Caco-2 (cell line): ENCODE results near the gene TEKT2. TPM values are rescaled to one million over a fixed set of nuclear protein-coding genes. Genes with fewer than 3 reads are reported as not detected.

Experiments used
- BruUV-seq: library from RNA; stranded (reverse); fragments of 400-500 nt; replicated peaks from 2 replicates; lab custom pipeline; 2021; lab: Mats Ljungman, UMichigan
- CTCF ChIA-PET: fragments of 300-600 bp; sonication (Branson Sonifier 250); formaldehyde crosslinking; loops from one replicate; lab custom pipeline; 2022; ENCODE audit warnings: antibody characterized with exemption; lab: Charles Lee
- POLR2A ChIA-PET: fragments of 300-600 bp; sonication (Branson Sonifier 250); formaldehyde crosslinking; loops from one replicate; lab custom pipeline; 2022; ENCODE audit warnings: antibody characterized with exemption; lab: Charles Lee
- DNase-seq, 2 experiments: peaks; one replicate each; pipeline versions ENCODE4 v3.0.0 to v3.0.0-alpha.2; 2020 to 2022
- H3K27me3 ChIP-seq: replicated peaks from 2 replicates; pipeline ENCODE4 v1.6.0; 2011; ENCODE audit warnings: low read length; ENCODE audit not compliant: control insufficient read depth, insufficient read depth
- H3K36me3 ChIP-seq: 2 replicates; pipeline ENCODE4 v1.5.1; 2011; ENCODE audit warnings: low read length; ENCODE audit not compliant: control insufficient read depth, insufficient read depth
- H3K4me1 ChIP-seq: fragments of 250-450 bp; sonication (Bioruptor Pico); 2 replicates; pipeline ENCODE4 v1.5.1; 2020; ENCODE audit warnings: mild to moderate bottlenecking
- H3K4me3 ChIP-seq: 2 replicates; pipeline ENCODE4 v1.5.1; 2011; ENCODE audit warnings: low read depth, mild to moderate bottlenecking, control low read depth, low read length
- H3K9me3 ChIP-seq: fragments of 250-450 bp; sonication (Bioruptor Pico); 2 replicates; pipeline ENCODE4 v1.5.1; 2020; ENCODE audit warnings: mild to moderate bottlenecking, moderate library complexity
- H3K27ac Mint-ChIP-seq: one replicate; pipeline ENCODE4 v1.8.0; 2022; ENCODE audit warnings: mixed read lengths; ENCODE audit not compliant: unreplicated experiment
- H3K27me3 Mint-ChIP-seq: one replicate; pipeline ENCODE4 v1.8.0; 2022; ENCODE audit warnings: mixed read lengths; ENCODE audit not compliant: insufficient read depth, unreplicated experiment
- H3K36me3 Mint-ChIP-seq: one replicate; pipeline ENCODE4 v1.8.0; 2022; ENCODE audit warnings: mild to moderate bottlenecking, mixed read lengths; ENCODE audit not compliant: insufficient read depth, unreplicated experiment
- H3K4me1 Mint-ChIP-seq: one replicate; pipeline ENCODE4 v1.8.0; 2022; ENCODE audit warnings: low read depth, mixed read lengths; ENCODE audit not compliant: unreplicated experiment
- H3K4me3 Mint-ChIP-seq: one replicate; pipeline ENCODE4 v1.8.0; 2022; ENCODE audit warnings: mild to moderate bottlenecking, moderate library complexity, mixed read lengths; ENCODE audit not compliant: unreplicated experiment
- H3K9me3 Mint-ChIP-seq: one replicate; pipeline ENCODE4 v1.8.0; 2022; ENCODE audit warnings: mixed read lengths; ENCODE audit not compliant: unreplicated experiment
- intact Hi-C: fragments of 100-400 bp; cut with micrococcal nuclease; formaldehyde crosslinking; loops from one replicate; pipeline ENCODE4 v1.10.0; 2022; ENCODE audit not compliant: unreplicated experiment
- total RNA-seq: library from RNA; stranded (reverse); gene quantifications from 2 replicates; pipeline ENCODE4 v1.2.3, GENCODE V29; 2022
- TF ChIP-seq, protein P1 (sequence below), 2 experiments: fragments of 200-600 bp in 1 of 2; IDR thresholded peaks; 1 replicate in 1 of 2; 2 replicates in 1 of 2; pipeline versions ENCODE4 v1.5.1 to v1.8.0; 2011 to 2022; ENCODE audit warnings: antibody characterized with exemption in 1 of 2, control low read depth in 1 of 2, inconsistent platforms in 1 of 2, low read depth in 1 of 2, low read length in 1 of 2, mild to moderate bottlenecking in 1 of 2, moderate library complexity in 1 of 2; ENCODE audit not compliant: insufficient read depth in 1 of 2, severe bottlenecking in 1 of 2, unreplicated experiment in 1 of 2

Gene TEKT2
- total RNA-seq, 1 experiment from 2014 or later: not detected

DNA sequence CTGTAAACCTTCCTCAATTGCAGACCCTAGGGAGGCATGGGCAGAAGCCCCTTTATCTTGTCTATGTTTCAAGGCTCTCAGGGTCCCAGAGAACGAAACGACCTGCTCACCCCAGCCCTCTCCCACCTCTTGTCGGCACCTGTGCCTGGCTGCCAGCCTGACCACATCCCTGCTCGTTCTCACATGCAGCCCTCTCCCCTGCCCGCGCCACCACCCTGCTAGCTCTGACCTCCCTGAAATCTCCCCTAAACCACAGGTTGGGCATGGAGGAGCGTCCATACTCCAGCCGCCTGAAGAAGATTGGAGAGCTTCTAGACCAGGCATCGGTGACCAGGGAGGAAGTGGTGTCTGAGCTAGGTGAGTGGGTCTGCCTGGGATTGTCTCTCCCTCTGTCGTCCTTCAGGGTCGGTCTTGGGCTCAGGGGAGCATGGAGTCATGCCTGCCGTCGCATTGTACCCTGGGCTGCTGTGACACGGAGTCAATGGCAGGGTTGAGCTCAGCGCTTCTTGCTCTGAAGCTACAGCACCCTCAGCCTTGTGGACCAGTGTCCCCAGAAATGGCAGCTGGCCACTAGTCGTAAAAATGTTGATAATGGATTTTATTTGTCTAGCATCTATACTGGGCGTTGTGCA lies 8.4 kb downstream of the TEKT2 start:
- peaks cover 18% of the 10 kb centered on the region for H3K36me3 Mint-ChIP-seq
- no peak overlapping the region for H3K4me3 ChIP-seq
- H3K4me1 Mint-ChIP-seq: no peaks in the 10 kb centered on the region
- ChIA-PET CTCF (no interaction called here), POLR2A (no interaction called here)
- H3K27me3 ChIP-seq: no peaks in the 10 kb centered on the region
- DNase-seq: no peak
- H3K9me3 Mint-ChIP-seq: no peaks in the 10 kb centered on the region
- H3K36me3 ChIP-seq: no peaks in the 10 kb centered on the region; the same call in 1 of the 2 replicates
- H3K9me3 ChIP-seq: no peaks in the 10 kb centered on the region
- TF ChIP-seq, protein P1, sequence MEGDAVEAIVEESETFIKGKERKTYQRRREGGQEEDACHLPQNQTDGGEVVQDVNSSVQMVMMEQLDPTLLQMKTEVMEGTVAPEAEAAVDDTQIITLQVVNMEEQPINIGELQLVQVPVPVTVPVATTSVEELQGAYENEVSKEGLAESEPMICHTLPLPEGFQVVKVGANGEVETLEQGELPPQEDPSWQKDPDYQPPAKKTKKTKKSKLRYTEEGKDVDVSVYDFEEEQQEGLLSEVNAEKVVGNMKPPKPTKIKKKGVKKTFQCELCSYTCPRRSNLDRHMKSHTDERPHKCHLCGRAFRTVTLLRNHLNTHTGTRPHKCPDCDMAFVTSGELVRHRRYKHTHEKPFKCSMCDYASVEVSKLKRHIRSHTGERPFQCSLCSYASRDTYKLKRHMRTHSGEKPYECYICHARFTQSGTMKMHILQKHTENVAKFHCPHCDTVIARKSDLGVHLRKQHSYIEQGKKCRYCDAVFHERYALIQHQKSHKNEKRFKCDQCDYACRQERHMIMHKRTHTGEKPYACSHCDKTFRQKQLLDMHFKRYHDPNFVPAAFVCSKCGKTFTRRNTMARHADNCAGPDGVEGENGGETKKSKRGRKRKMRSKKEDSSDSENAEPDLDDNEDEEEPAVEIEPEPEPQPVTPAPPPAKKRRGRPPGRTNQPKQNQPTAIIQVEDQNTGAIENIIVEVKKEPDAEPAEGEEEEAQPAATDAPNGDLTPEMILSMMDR (IDR thresholded peaks at IDR 0.05; ENCODE audit: insufficient read depth in 1 of 2, low read depth in 1 of 2, low read length in 1 of 2, severe bottlenecking in 1 of 2, unreplicated experiment in 1 of 2): no peak
- H3K27me3 Mint-ChIP-seq: no peaks in the 10 kb centered on the region
- no TSS peak for BruUV-seq
- intact Hi-C loops: no loop called here
- H3K4me1 ChIP-seq: no peaks in the 10 kb centered on the region
- H3K27ac Mint-ChIP-seq: no peak overlapping the region
- H3K4me3 Mint-ChIP-seq: no peak overlapping the region

DNA sequence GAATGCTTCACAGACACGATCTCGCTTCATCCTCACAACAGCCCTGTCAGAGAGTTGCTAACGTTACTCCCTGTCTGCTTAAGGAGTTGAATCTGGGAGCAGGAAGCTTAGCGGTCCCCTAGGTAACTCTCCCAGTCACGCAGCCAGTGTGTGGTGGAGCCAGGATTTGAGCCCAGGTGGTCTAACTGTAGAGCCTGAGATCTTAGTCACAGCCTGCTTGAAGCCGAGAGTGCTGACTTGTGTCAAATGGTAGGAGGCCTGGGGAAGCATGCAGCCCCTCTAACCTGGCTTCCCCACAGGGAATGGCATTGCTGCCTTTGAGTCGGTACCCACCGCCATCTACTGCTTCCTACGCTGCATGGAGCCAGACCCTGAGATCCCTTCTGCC lies 8.9 kb downstream of the TEKT2 start:
- Mint-ChIP-seq H3K27me3 (no peaks in the 10 kb centered on the region), H3K27ac (no peak overlapping the region), H3K4me1 (no peaks in the 10 kb centered on the region), H3K9me3 (no peaks in the 10 kb centered on the region), H3K4me3 (no peak overlapping the region), H3K36me3 (peaks cover 18% of the 10 kb centered on the region)
- no peaks in the 10 kb centered on the region; the same call in 1 of the 2 replicates for H3K36me3 ChIP-seq
- H3K4me3 ChIP-seq: no peak overlapping the region
- ChIA-PET CTCF (no interaction called here), POLR2A (no interaction called here)
- no peaks in the 10 kb centered on the region for H3K9me3 ChIP-seq
- intact Hi-C loops: no loop called here
- no peak for DNase-seq
- BruUV-seq: no TSS peak
- no peaks in the 10 kb centered on the region for H3K4me1 ChIP-seq
- TF ChIP-seq, protein P1 (IDR thresholded peaks at IDR 0.05; ENCODE audit: insufficient read depth in 1 of 2, low read depth in 1 of 2, low read length in 1 of 2, severe bottlenecking in 1 of 2, unreplicated experiment in 1 of 2): no peak
- no peaks in the 10 kb centered on the region for H3K27me3 ChIP-seq

DNA sequence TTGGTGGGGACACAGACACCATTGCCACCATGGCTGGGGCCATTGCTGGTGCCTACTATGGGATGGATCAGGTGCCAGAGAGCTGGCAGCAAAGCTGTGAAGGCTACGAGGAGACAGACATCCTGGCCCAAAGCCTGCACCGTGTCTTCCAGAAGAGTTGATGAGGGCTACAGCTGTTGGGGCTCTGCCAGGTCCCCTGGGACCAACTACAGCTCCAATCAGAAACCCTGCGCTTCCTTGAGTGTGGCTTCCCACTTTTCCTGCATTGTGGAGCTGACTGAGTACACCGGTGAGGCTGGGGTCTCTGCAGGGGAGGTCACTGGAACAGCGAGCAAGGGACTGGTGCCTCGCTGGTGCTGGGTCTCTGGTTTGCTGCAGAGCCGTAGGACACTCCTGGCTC lies 9.3 kb downstream of the TEKT2 start:
- no peaks in the 10 kb centered on the region for H3K27me3 ChIP-seq
- DNase-seq: no peak
- intact Hi-C loops: no loop called here
- no peaks in the 10 kb centered on the region; the same call in 1 of the 2 replicates for H3K36me3 ChIP-seq
- BruUV-seq: no TSS peak
- no peaks in the 10 kb centered on the region for H3K4me1 ChIP-seq
- ChIA-PET POLR2A (no interaction called here), CTCF (no interaction called here)
- Mint-ChIP-seq H3K27ac (no peak overlapping the region), H3K4me3 (no peak overlapping the region), H3K4me1 (no peaks in the 10 kb centered on the region), H3K9me3 (no peaks in the 10 kb centered on the region), H3K27me3 (no peaks in the 10 kb centered on the region), H3K36me3 (peaks cover 18% of the 10 kb centered on the region)
- TF ChIP-seq, protein P1 (IDR thresholded peaks at IDR 0.05; ENCODE audit: insufficient read depth in 1 of 2, low read depth in 1 of 2, low read length in 1 of 2, severe bottlenecking in 1 of 2, unreplicated experiment in 1 of 2): no peak
- no peaks in the 10 kb centered on the region for H3K9me3 ChIP-seq
- H3K4me3 ChIP-seq: no peak overlapping the region
